Liver (tissue), 9 donors: Measurements from ENCODE around the gene STRIT1. TPM values are rescaled to one million over a fixed set of nuclear protein-coding genes. Genes with fewer than 3 reads are reported as not detected.

Experiments used
- DNase-seq: peaks from one replicate; pipeline ENCODE4 v3.0.0-alpha.2; 2017; ENCODE audit warnings: low spot score
- H3K27ac ChIP-seq, 2 donors: one replicate each; pipeline ENCODE4 v1.7.0; 2013; ENCODE audit warnings: inconsistent platforms in 2 of 2, low read length in 2 of 2, control low read depth in 1 of 2, low read depth in 1 of 2, mild to moderate bottlenecking in 1 of 2
- H3K27me3 ChIP-seq, 4 donors: one replicate each; pipeline versions ENCODE4 v1.6.1 to v1.7.0; 2013; ENCODE audit warnings: low read length in 3 of 4, inconsistent platforms in 1 of 4, mild to moderate bottlenecking in 1 of 4, moderate library complexity in 1 of 4; ENCODE audit not compliant: control insufficient read depth in 4 of 4, insufficient read depth in 4 of 4
- H3K36me3 ChIP-seq, 4 donors: one replicate each; pipeline versions ENCODE4 v1.6.1 to v1.7.0; 2013; ENCODE audit warnings: low read length in 3 of 4, mild to moderate bottlenecking in 3 of 4, low read depth in 1 of 4, moderate library complexity in 1 of 4; ENCODE audit not compliant: control insufficient read depth in 4 of 4, insufficient read depth in 3 of 4
- H3K4me1 ChIP-seq, 4 donors: one replicate each; pipeline versions ENCODE4 v1.6.1 to v1.7.0; 2013; ENCODE audit warnings: low read length in 3 of 4, mild to moderate bottlenecking in 3 of 4, moderate library complexity in 1 of 4; ENCODE audit not compliant: control insufficient read depth in 4 of 4, insufficient read depth in 4 of 4
- H3K4me3 ChIP-seq, 3 donors: one replicate each; pipeline versions ENCODE4 v1.6.1 to v1.7.0; 2013; ENCODE audit warnings: low read length in 3 of 3, control low read depth in 1 of 3, low read depth in 1 of 3, mild to moderate bottlenecking in 1 of 3
- H3K9ac ChIP-seq, 2 donors: one replicate each; pipeline ENCODE4 v1.7.0; 2013; ENCODE audit warnings: low read length in 2 of 2, mild to moderate bottlenecking in 2 of 2, moderate library complexity in 2 of 2, control low read depth in 1 of 2, low read depth in 1 of 2
- H3K9me3 ChIP-seq, 4 donors: one replicate each; pipeline versions ENCODE4 v1.6.1 to v1.7.0; 2013; ENCODE audit warnings: low read length in 3 of 4; ENCODE audit not compliant: control insufficient read depth in 4 of 4
- FOXA2 ChIP-seq: IDR thresholded peaks from 2 replicates; pipeline ENCODE4 v1.6.1; 2016; ENCODE audit warnings: antibody characterized with exemption
- GABPA ChIP-seq, 2 donors: IDR thresholded peaks in 1 of 2; conservative IDR thresholded peaks in 1 of 2; 2 replicates each; pipeline ENCODE4 v1.6.1; 2016; ENCODE audit warnings: antibody characterized with exemption in 2 of 2, mild to moderate bottlenecking in 1 of 2, moderate library complexity in 1 of 2
- HNF4A ChIP-seq, 2 donors: conservative IDR thresholded peaks; 2 replicates each; pipeline ENCODE4 v1.6.1; 2016; ENCODE audit warnings: antibody characterized with exemption in 2 of 2, mild to moderate bottlenecking in 2 of 2
- HNF4G ChIP-seq: IDR thresholded peaks from 2 replicates; pipeline ENCODE4 v1.6.1; 2016; ENCODE audit warnings: antibody characterized with exemption
- JUND ChIP-seq, 2 donors: IDR thresholded peaks; 2 replicates each; pipeline ENCODE4 v1.6.1; 2016; ENCODE audit warnings: antibody characterized with exemption in 2 of 2
- NR2F2 ChIP-seq: IDR thresholded peaks from 2 replicates; pipeline ENCODE4 v1.6.1; 2016; ENCODE audit warnings: antibody characterized with exemption
- RAD21 ChIP-seq, 2 donors: IDR thresholded peaks; 2 replicates each; pipeline ENCODE4 v1.6.1; 2016; ENCODE audit warnings: antibody characterized with exemption in 2 of 2, mild to moderate bottlenecking in 2 of 2
- RXRA ChIP-seq, 2 donors: IDR thresholded peaks; 2 replicates each; pipeline ENCODE4 v1.6.1; 2017 to 2018; ENCODE audit warnings: antibody characterized with exemption in 2 of 2, mild to moderate bottlenecking in 1 of 2
- SP1 ChIP-seq: IDR thresholded peaks from 2 replicates; pipeline ENCODE4 v1.6.1; 2018; ENCODE audit warnings: antibody characterized with exemption, mild to moderate bottlenecking
- TAF1 ChIP-seq: conservative IDR thresholded peaks from 2 replicates; pipeline ENCODE4 v1.6.1; 2016; ENCODE audit warnings: antibody characterized with exemption, mild to moderate bottlenecking
- YY1 ChIP-seq: IDR thresholded peaks from 2 replicates; pipeline ENCODE4 v1.6.1; 2016; ENCODE audit warnings: antibody characterized with exemption, mild to moderate bottlenecking
- WGBS: extraction: QIAGEN DNeasy Blood & Tissue Kit; methylation state at CpG from one replicate; pipeline ENCODE4 v1.1.7; 2013; 5-methylcytosine and 5-hydroxymethylcytosine counted together
- polyA plus RNA-seq, 2 donors: library from polyadenylated mRNA; stranded (reverse) in 1 of 2; unstranded in 1 of 2; fragments of 200-250 nt in 1 of 2; fragments of >200 nt in 1 of 2; fragmentation: Nextera tagmentation in 1 of 2; extraction: Ambion mirVana in 1 of 2; gene quantifications; one replicate each; pipeline versions ENCODE4 v1.2.1 to v1.2.3, GENCODE V29; 2013 to 2015
- total RNA-seq, 2 donors: library from RNA; depleted of rRNA; stranded (reverse); fragments of >200 nt; gene quantifications; one replicate each; pipeline ENCODE4 v1.2.3, GENCODE V29; 2014
- TF ChIP-seq, protein P1 (sequence below): IDR thresholded peaks from 2 replicates; pipeline ENCODE4 v1.6.1; 2016; ENCODE audit warnings: antibody characterized with exemption, mild to moderate bottlenecking
- TF ChIP-seq, protein P2 (sequence below): IDR thresholded peaks from 2 replicates; pipeline ENCODE4 v1.6.1; 2016; ENCODE audit warnings: antibody characterized with exemption
- TF ChIP-seq, protein P3 (sequence below): fragments of 150-350 bp; IDR thresholded peaks from 2 replicates; pipeline ENCODE4 v1.5.1; 2017; ENCODE audit warnings: improper control_type of control experiment, low read depth, low read length; ENCODE audit not compliant: missing input control
- TF ChIP-seq, protein P4 (sequence below): IDR thresholded peaks from 2 replicates; pipeline ENCODE4 v1.6.1; 2016; ENCODE audit warnings: antibody characterized with exemption
- donor health status: healthy.
- donor health status: healthy.
- donor health status: healthy.
- donor health status: healthy.
- donor health status: healthy.

Gene STRIT1
- total and polyA plus RNA-seq, 4 donors: not detected

DNA sequence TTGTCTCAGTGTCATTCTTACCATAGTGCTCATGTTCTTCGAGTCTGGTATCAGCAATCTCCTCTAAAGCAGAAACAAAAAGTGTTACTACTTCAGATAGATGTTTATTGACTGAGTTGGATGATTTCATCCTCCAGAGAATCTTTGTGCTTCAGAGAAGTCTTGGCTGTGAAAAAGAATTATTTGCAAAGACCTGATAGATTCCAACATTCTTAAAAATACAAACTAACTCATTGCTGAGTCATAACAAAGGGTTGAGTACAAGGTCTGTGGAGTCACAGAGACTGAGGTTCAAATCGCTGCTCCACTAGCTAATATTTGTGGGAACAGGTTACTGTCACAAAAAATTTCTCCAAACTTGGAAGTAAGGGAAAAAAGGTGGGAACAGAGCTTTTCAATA is 9.0 kb upstream of the STRIT1 start:
- Histone ChIP-seq H3K9me3 (peaks cover 0 to 2% (median under 1%) of the 10 kb centered on the region in 4 donors), H3K36me3 (no peaks in the 10 kb centered on the region), H3K4me3 (no peak overlapping the region), H3K9ac (no peak overlapping the region), H3K4me1 (peaks cover 0 to 12% (median 4%) of the 10 kb centered on the region in 4 donors), H3K27ac (no peak overlapping the region), H3K27me3 (no peaks in the 10 kb centered on the region)
- no peak for DNase-seq
- TF ChIP-seq HNF4G: no peak
- TF ChIP-seq, protein P1, sequence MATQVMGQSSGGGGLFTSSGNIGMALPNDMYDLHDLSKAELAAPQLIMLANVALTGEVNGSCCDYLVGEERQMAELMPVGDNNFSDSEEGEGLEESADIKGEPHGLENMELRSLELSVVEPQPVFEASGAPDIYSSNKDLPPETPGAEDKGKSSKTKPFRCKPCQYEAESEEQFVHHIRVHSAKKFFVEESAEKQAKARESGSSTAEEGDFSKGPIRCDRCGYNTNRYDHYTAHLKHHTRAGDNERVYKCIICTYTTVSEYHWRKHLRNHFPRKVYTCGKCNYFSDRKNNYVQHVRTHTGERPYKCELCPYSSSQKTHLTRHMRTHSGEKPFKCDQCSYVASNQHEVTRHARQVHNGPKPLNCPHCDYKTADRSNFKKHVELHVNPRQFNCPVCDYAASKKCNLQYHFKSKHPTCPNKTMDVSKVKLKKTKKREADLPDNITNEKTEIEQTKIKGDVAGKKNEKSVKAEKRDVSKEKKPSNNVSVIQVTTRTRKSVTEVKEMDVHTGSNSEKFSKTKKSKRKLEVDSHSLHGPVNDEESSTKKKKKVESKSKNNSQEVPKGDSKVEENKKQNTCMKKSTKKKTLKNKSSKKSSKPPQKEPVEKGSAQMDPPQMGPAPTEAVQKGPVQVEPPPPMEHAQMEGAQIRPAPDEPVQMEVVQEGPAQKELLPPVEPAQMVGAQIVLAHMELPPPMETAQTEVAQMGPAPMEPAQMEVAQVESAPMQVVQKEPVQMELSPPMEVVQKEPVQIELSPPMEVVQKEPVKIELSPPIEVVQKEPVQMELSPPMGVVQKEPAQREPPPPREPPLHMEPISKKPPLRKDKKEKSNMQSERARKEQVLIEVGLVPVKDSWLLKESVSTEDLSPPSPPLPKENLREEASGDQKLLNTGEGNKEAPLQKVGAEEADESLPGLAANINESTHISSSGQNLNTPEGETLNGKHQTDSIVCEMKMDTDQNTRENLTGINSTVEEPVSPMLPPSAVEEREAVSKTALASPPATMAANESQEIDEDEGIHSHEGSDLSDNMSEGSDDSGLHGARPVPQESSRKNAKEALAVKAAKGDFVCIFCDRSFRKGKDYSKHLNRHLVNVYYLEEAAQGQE: no peak
- peak in 1 of 2 donors; percentile 14 for TF ChIP-seq HNF4A (conservative IDR thresholded peaks at IDR 0.05)
- no peak for TF ChIP-seq SP1
- WGBS: 73% methylated on average over 2 of the region's 2 CpGs

DNA sequence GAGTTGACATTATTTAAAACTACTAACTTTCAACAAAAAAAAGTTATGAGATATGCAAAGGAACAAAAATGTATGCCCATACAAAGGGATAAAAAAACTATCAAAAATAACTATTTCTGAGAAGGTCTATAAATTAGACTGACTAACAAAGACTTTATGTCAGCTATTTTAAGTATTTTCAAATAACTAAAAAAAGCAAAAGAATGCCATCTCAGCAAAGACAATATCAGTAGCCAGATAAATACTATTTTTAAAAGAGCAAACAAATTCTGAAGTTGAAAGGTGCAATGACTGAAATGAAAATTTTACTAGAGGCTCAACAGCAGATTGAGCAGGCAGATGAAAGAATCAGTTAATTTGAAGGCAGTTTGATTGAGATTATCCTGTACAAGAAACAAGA is 3.6 kb upstream of the STRIT1 start:
- Histone ChIP-seq H3K27me3 (no peaks in the 10 kb centered on the region), H3K36me3 (no peaks in the 10 kb centered on the region), H3K4me3 (no peak overlapping the region), H3K9me3 (peaks cover 0 to 8% (median 4%) of the 10 kb centered on the region in 4 donors), H3K27ac (no peak overlapping the region), H3K4me1 (peaks cover 0 to 4% (median 0%) of the 10 kb centered on the region in 4 donors), H3K9ac (no peak overlapping the region)
- no peak for DNase-seq
- TF ChIP-seq, protein P2, sequence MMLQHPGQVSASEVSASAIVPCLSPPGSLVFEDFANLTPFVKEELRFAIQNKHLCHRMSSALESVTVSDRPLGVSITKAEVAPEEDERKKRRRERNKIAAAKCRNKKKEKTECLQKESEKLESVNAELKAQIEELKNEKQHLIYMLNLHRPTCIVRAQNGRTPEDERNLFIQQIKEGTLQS: no peak
- TF ChIP-seq GABPA (IDR thresholded peaks at IDR 0.05 in 1 of 2, conservative IDR thresholded peaks at IDR 0.05 in 1 of 2): no peak
- TF ChIP-seq, protein P3, sequence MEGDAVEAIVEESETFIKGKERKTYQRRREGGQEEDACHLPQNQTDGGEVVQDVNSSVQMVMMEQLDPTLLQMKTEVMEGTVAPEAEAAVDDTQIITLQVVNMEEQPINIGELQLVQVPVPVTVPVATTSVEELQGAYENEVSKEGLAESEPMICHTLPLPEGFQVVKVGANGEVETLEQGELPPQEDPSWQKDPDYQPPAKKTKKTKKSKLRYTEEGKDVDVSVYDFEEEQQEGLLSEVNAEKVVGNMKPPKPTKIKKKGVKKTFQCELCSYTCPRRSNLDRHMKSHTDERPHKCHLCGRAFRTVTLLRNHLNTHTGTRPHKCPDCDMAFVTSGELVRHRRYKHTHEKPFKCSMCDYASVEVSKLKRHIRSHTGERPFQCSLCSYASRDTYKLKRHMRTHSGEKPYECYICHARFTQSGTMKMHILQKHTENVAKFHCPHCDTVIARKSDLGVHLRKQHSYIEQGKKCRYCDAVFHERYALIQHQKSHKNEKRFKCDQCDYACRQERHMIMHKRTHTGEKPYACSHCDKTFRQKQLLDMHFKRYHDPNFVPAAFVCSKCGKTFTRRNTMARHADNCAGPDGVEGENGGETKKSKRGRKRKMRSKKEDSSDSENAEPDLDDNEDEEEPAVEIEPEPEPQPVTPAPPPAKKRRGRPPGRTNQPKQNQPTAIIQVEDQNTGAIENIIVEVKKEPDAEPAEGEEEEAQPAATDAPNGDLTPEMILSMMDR: no peak
- TF ChIP-seq FOXA2: no peak
- no peak for TF ChIP-seq YY1
- no peak for TF ChIP-seq TAF1
- TF ChIP-seq, protein P4, sequence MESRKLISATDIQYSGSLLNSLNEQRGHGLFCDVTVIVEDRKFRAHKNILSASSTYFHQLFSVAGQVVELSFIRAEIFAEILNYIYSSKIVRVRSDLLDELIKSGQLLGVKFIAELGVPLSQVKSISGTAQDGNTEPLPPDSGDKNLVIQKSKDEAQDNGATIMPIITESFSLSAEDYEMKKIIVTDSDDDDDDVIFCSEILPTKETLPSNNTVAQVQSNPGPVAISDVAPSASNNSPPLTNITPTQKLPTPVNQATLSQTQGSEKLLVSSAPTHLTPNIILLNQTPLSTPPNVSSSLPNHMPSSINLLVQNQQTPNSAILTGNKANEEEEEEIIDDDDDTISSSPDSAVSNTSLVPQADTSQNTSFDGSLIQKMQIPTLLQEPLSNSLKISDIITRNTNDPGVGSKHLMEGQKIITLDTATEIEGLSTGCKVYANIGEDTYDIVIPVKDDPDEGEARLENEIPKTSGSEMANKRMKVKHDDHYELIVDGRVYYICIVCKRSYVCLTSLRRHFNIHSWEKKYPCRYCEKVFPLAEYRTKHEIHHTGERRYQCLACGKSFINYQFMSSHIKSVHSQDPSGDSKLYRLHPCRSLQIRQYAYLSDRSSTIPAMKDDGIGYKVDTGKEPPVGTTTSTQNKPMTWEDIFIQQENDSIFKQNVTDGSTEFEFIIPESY: no peak
- no peak for TF ChIP-seq JUND (IDR thresholded peaks at IDR 0.05)
- TF ChIP-seq, protein P1: no peak
- no peak for TF ChIP-seq RXRA (IDR thresholded peaks at IDR 0.05)
- no peak for TF ChIP-seq HNF4G
- TF ChIP-seq NR2F2: no peak
- TF ChIP-seq SP1: no peak
- no peak for TF ChIP-seq RAD21 (IDR thresholded peaks at IDR 0.05)
